A549 (cell line): Measurements from ENCODE around the gene FAM20C. TPM values are rescaled to one million over a fixed set of nuclear protein-coding genes. Genes with fewer than 3 reads are reported as not detected.
A peak's percentile ranks its signal among the peaks of the same experiment; 100 is the strongest.

Experiments used
- ATAC-seq, 2 experiments: fragments of 200-7000 bp in 1 of 2; fragments of >200 bp in 1 of 2; cut with Nextera tagmentation in 1 of 2; cut with Tn5 transposase in 1 of 2; 3 replicates each; pipeline versions ENCODE4 v1.8.0 to v1.9.1; 2018 to 2020; ENCODE audit warnings: mild to moderate bottlenecking in 1 of 2, moderate library complexity in 1 of 2
- CTCF ChIA-PET: fragments of 300-600 bp; sonication (Branson Sonifier 250); formaldehyde crosslinking; extraction: SDS; loops from one replicate; lab custom pipeline; 2021; ENCODE audit warnings: antibody characterized with exemption, inconsistent platforms; lab: Yijun Ruan, JAX
- POLR2A ChIA-PET: fragments of 350-600 bp; formaldehyde crosslinking; extraction: SDS; loops from one replicate; lab custom pipeline; 2021; ENCODE audit warnings: antibody characterized with exemption, inconsistent platforms; lab: Yijun Ruan, JAX
- DNase-seq, 2 experiments: peaks; one replicate each; pipeline versions ENCODE4 v3.0.0 to v3.0.0-alpha.2; 2011 to 2016; ENCODE audit warnings: low read depth in 1 of 2, low spot score in 1 of 2
- FAIRE-seq: peaks from 2 replicates; lab custom pipeline; 2011; peaks lifted over from hg19 to GRCh38; lab: Jason Lieb, UNC
- H3K27ac ChIP-seq, 2 experiments: fragments of >200 bp; sonication (Bioruptor Twin); formaldehyde crosslinking; 3 replicates each; pipeline ENCODE4 v1.5.1; 2016 to 2017
- H3K4me1 ChIP-seq: fragments of >200 bp; sonication (Bioruptor Twin); formaldehyde crosslinking; 3 replicates; pipeline ENCODE4 v1.6.1; 2016
- H3K4me2 ChIP-seq: fragments of >200 bp; sonication (Bioruptor Twin); formaldehyde crosslinking; 3 replicates; pipeline ENCODE4 v1.6.1; 2016
- H3K4me3 ChIP-seq: fragments of >200 bp; sonication (Bioruptor Twin); formaldehyde crosslinking; 3 replicates; pipeline ENCODE4 v1.5.1; 2016
- H3K9me3 ChIP-seq: fragments of >200 bp; sonication (Bioruptor Twin); formaldehyde crosslinking; 3 replicates; pipeline ENCODE4 v1.6.1; 2016
- CBX2 ChIP-seq: fragments of 200-600 bp; sonication (generic); IDR thresholded peaks from 2 replicates; pipeline ENCODE4 v1.6.1; 2016; ENCODE audit warnings: low read depth, mild to moderate bottlenecking, borderline replicate concordance
- CHD2 ChIP-seq: fragments of 150-350 bp; IDR thresholded peaks from 2 replicates; pipeline ENCODE4 v1.6.1; 2014; ENCODE audit warnings: low read length; ENCODE audit not compliant: partially characterized antibody
- CTCF ChIP-seq: fragments of >200 bp; sonication (Bioruptor Twin); formaldehyde crosslinking; IDR thresholded peaks from 3 replicates; pipeline ENCODE4 v1.5.1; 2016
- EHF ChIP-seq: fragments of 250-450 bp; sonication (Bioruptor Pico); IDR thresholded peaks from 2 replicates; pipeline ENCODE4 v1.5.0; 2020; ENCODE audit warnings: mild to moderate bottlenecking
- EHMT2 ChIP-seq: fragments of 200-600 bp; sonication (generic); IDR thresholded peaks from 2 replicates; pipeline ENCODE4 v1.6.1; 2016; ENCODE audit warnings: antibody characterized with exemption, low read depth, mild to moderate bottlenecking, moderate library complexity
- ELK1 ChIP-seq: fragments of 150-350 bp; IDR thresholded peaks from 2 replicates; pipeline ENCODE4 v1.6.1; 2014; ENCODE audit warnings: low read depth, mild to moderate bottlenecking, low read length
- EP300 ChIP-seq, 2 experiments: fragments of >200 bp; sonication (Bioruptor Twin); formaldehyde crosslinking; IDR thresholded peaks; 2 replicates in 1 of 2; 3 replicates in 1 of 2; pipeline ENCODE4 v1.6.1; 2016 to 2017
- HES2 ChIP-seq: fragments of >200 bp; sonication (Bioruptor Twin); formaldehyde crosslinking; IDR thresholded peaks from 2 replicates; pipeline ENCODE4 v1.6.1; 2016
- HEYL ChIP-seq: fragments of 250-450 bp; sonication (Bioruptor Pico); IDR thresholded peaks from 2 replicates; pipeline ENCODE4 v1.8.0; 2021; ENCODE audit warnings: mild to moderate bottlenecking, moderate library complexity
- JUNB ChIP-seq: fragments of >200 bp; sonication (Bioruptor Twin); formaldehyde crosslinking; IDR thresholded peaks from 2 replicates; pipeline ENCODE4 v1.6.1; 2016
- KDM5A ChIP-seq: fragments of 200-600 bp; sonication (generic); IDR thresholded peaks from 2 replicates; pipeline ENCODE4 v1.6.1; 2016; ENCODE audit warnings: antibody characterized with exemption, mild to moderate bottlenecking
- NPAS2 ChIP-seq: fragments of 250-450 bp; sonication (Bioruptor Pico); IDR thresholded peaks from 2 replicates; pipeline ENCODE4 v1.8.0; 2022; ENCODE audit warnings: mild to moderate bottlenecking, moderate library complexity, borderline replicate concordance
- PHF8 ChIP-seq: fragments of 200-600 bp; sonication (generic); IDR thresholded peaks from 2 replicates; pipeline ENCODE4 v1.6.1; 2016; ENCODE audit warnings: low read depth, mild to moderate bottlenecking, antibody characterized with exemption, moderate library complexity, borderline replicate concordance
- SMC3 ChIP-seq: fragments of >200 bp; sonication (Bioruptor Twin); formaldehyde crosslinking; IDR thresholded peaks from 3 replicates; pipeline ENCODE4 v1.6.1; 2018; ENCODE audit warnings: inconsistent platforms
- SREBF2 ChIP-seq: fragments of 450-650 bp; IDR thresholded peaks from 2 replicates; pipeline ENCODE4 v1.6.1; 2014; ENCODE audit warnings: mild to moderate bottlenecking, moderate library complexity
- TP53 ChIP-seq: fragments of 250-450 bp; sonication (Bioruptor Pico); IDR thresholded peaks from 2 replicates; pipeline ENCODE4 v1.5.0; 2021; ENCODE audit warnings: mild to moderate bottlenecking, moderate library complexity
- ZFP36 ChIP-seq: fragments of 450-650 bp; IDR thresholded peaks from 2 replicates; pipeline ENCODE4 v1.6.1; 2014; ENCODE audit warnings: borderline replicate concordance; ENCODE audit not compliant: partially characterized antibody
- ZNF302 ChIP-seq: fragments of 250-450 bp; sonication (Bioruptor Pico); IDR thresholded peaks from 2 replicates; pipeline ENCODE4 v1.9.0; 2021; ENCODE audit warnings: inconsistent platforms, mild to moderate bottlenecking, moderate library complexity
- WGBS: methylation state at CpG from one replicate; pipeline ENCODE4 v1.1.6; 2017; ENCODE audit errors: missing lambda C conversion rate; 5-methylcytosine and 5-hydroxymethylcytosine counted together
- polyA plus RNA-seq, 4 experiments: library from polyadenylated mRNA; depleted of rRNA in 3 of 4; stranded (reverse); fragments of >200 nt; fragmentation: RNase III in 1 of 4; extraction: RNeasy Plus Mini Kit Qiagen cat#74134 plus additional on column Dnase treatment in 1 of 4; gene quantifications; 2 replicates in 3 of 4; 3 replicates in 1 of 4; pipeline ENCODE4 v1.2.3, GENCODE V29; 2011 to 2017
- TF ChIP-seq, protein P1 (sequence below): fragments of 250-450 bp; sonication (Bioruptor Pico); IDR thresholded peaks from 2 replicates; pipeline ENCODE4 v1.5.0; 2020; ENCODE audit warnings: low read depth, mild to moderate bottlenecking, moderate library complexity

Gene FAM20C
- polyA plus RNA-seq, 2 of the 4 experiments (the other 2 are of a cell fraction), result 5.6 to 20.3 TPM

DNA sequence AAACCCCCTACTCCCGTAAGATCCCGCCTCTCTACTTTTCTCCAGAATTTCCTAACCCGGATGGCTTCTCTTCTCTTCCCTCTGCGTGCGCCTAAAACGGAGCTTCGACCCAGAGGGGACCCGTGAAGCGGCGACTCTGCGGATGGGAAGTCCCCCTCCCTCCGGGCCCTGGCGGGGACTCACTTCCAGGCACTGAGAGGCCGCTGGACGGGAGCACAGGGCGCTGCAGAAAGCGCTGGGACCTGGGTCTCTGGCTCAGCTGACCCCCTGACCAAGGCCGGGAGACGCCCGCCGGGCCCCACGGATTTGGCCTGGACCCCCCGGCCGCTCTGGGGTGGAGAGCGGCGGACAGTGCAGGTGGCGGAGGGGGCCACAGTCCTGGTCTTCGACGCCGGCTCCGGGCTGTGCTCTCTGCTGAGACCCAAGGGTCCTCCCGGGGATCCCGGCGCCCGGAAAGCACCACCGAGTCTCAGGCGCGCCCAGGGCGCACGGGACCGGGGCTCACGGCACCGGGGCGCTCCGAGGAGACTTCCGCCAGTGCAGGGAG, 96.9 kb downstream of the FAM20C start:
- 0 out of 3 replicates have a peak, but pooled peaks cover 5% of the 10 kb centered on the region for H3K4me1 ChIP-seq
- WGBS, result 86% methylated on average over 21 of the region's 46 CpGs
- DNase-seq (no peak), FAIRE-seq (no peak), ATAC-seq (no peak)
- no peak overlapping the region for H3K27ac ChIP-seq
- CTCF ChIA-PET, result interaction anchor here (1.3 kb wide), 1 partner anchor 10 kb away, joined by 4 read pairs; no protein-coding TSS in a partner anchor
- H3K4me2 ChIP-seq, result no peak overlapping the region
- H3K4me3 ChIP-seq, result no peak overlapping the region
- no peak for TF ChIP-seq PHF8
- TF ChIP-seq CTCF, result no peak
- no peak for TF ChIP-seq EP300 (IDR thresholded peaks at IDR 0.05)
- POLR2A ChIA-PET, result no interaction called here
- no peaks in the 10 kb centered on the region for H3K9me3 ChIP-seq

DNA sequence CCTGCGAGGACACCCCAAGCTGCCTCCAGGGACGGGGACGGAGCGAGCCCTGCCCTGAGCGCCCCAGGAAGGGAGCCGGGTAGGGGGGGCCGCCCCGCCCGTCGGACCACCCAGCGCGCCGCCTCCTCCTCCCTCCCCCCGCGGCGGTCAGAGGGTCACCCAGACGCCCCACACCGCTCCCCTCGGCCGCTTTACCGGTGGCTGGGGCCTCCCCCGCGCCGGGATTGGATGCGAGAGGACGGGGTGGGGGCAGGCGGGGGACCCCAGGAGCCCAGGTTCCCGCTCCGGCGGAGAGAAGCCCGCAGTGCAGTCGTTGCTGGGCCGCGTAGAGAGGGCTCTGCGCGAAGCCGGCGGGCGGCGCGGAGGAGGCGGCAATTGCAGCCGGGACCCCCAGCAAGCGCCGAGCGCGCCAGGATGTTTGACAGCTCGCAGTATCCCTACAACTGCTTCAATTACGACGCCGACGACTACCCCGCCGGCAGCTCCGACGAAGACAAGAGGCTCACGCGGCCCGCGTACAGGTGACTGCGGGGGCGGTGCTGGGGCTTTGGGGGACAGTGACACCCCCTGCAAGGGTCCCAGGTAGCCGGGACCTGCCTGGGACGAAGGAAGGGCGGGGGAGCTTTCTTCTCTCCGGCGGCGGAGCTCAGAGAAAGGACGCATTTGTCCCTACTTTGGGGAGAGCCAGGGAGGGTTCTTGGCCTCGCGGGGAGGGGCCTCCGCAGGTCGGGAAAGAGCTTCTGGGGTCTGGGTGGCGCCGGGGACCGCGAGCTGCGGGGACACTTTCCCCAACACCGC, 97.6 kb downstream of the FAM20C start, which contains the start of gene FOXL3:
FOXL3 (plus strand) TSS at position 415 of the 798 bp plus-strand sequence; CDS start at position 415, 0 bp downstream.
- Histone ChIP-seq H3K4me2 (peak within 1 kb of the TSS; percentile 48), H3K4me3 (no peak within 1 kb of the TSS), H3K4me1 (0 out of 3 replicates have a peak, but pooled peaks cover 5% of the 10 kb centered on the region), H3K9me3 (no peaks in the 10 kb centered on the region), H3K27ac (no peak within 1 kb of the TSS)
- no peak for FAIRE-seq
- no peak for DNase-seq
- TF ChIP-seq CHD2 (no peak), NPAS2 (no peak), CTCF (no peak), SREBF2 (no peak), JUNB (no peak), KDM5A (no peak), HEYL (no peak), ZFP36 (no peak), ZNF302 (CRISPR knock-in tag) (no peak), SMC3 (no peak), CBX2 (no peak), TP53 (CRISPR knock-in tag) (no peak), ELK1 (no peak), EHF (no peak), EHMT2 (no peak), HES2 (no peak)
- TF ChIP-seq, protein P1, sequence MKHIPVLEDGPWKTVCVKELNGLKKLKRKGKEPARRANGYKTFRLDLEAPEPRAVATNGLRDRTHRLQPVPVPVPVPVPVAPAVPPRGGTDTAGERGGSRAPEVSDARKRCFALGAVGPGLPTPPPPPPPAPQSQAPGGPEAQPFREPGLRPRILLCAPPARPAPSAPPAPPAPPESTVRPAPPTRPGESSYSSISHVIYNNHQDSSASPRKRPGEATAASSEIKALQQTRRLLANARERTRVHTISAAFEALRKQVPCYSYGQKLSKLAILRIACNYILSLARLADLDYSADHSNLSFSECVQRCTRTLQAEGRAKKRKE, result no peak
- ATAC-seq, result no peak
- POLR2A ChIA-PET, result no interaction called here
- WGBS, result 39% methylated on average over 45 of the region's 79 CpGs
- CTCF ChIA-PET, result interaction anchor here (1.3 kb wide), 1 partner anchor 10 kb away, joined by 4 read pairs; no protein-coding TSS in a partner anchor
